Activated gamma-delta T cell (primary cell): ENCODE measurements around the gene B4GALT2.

Experiments used
- DNase-seq: peaks from one replicate; lab custom pipeline; 2025; lab: John Stamatoyannopoulos, UW

The B4GALT2 gene

GRCh38 chr1:44002606-44003157, 23.7 kb downstream of the B4GALT2 start:
- no peak for DNase-seq

DNA sequence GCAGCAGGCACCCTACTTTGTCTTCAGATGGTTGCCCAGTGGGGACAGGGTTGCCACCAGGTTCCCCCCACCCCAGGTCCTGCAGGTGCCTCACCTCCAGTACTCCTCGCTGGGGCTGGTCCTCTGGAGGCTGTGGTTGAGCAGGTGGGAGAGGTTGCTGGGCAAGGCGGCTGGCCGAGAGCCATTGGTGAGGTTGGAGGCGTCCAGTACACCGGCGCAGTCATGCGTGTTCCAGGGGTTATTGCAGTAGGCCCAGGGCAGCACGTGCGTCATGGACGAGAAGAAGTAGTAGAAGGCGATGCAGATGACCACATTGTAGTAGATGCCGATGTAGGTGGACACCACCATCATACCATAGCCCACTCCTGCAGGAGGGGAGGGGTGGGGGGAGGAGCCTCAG, 29.2 kb downstream of the B4GALT2 start:
- no peak for DNase-seq

GRCh38 chr1:44010935-44011471, 32.0 kb downstream of the B4GALT2 start:
- DNase-seq: no peak

GRCh38 chr1:44012404-44012803, 33.4 kb downstream of the B4GALT2 start:
- no peak for DNase-seq

- DNase-seq: no peak
These were observed 34.1 kb downstream of the B4GALT2 start for GRCh38 chr1:44012941-44013609.

DNA sequence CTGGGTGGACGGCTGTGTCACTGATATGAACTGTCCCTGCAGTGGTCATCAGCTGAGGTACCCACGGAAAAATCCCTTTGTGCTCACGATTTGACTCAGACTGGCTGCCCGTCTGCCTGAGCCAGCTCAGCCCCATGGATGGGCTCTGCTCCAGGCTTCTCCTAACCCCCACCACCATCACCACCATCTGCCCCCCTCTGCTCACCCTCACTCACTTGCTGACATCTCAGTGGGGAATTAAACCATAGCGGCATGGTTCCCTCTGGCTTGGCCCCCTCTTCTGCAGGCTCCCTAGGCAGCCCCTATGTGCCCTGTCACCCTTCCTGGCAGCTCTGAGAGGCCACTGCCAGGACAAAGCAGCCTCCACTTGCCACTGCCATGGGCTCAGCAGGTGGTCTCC, 34.9 kb downstream of the B4GALT2 start:
- no peak for DNase-seq

DNA sequence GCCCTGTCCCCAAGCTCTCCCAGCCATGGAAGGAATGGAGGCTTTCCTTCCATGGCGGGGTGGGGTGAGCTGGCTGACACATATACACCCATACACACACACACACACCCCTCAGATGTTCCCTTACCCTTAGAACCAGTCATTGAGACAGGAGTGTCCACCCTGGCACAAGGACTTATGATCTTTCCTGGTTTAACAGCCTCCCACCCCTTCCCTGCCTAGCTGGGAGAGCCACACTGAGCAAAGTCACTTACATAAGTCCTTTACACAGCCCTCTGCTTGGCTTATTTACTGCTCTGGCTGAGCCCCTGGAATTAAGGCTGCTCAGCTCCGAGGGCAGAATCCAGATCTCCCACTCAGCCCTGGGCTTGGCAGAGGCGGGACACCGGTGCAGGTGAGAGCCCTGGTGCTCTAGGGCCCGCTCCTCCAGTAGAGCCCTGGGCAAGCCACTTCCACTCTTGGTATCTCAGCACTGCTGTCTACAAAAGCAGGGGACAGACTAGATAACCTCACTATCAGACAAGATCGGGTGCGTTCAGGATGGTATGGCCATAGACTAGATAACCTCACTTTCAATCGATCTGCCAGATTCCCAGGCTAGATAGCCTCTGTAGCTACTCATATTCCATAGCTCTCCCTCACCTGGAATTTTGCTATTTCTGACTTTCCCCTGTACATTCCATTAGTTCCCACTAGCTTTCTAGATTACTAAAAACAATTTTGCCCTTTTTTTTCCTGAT, 35.5 kb downstream of the B4GALT2 start:
- DNase-seq: no peak

GRCh38 chr1:44015206-44015605, 36.2 kb downstream of the B4GALT2 start:
- DNase-seq: no peak

- DNase-seq: no peak
These were observed 37.3 kb downstream of the B4GALT2 start for GRCh38 chr1:44016041-44016889.

GRCh38 chr1:44016890-44017400, 37.9 kb downstream of the B4GALT2 start:
- no peak for DNase-seq

- DNase-seq: no peak
These were observed 40.5 kb downstream of the B4GALT2 start for GRCh38 chr1:44019466-44019948.

GRCh38 chr1:44020464-44020863, 41.5 kb downstream of the B4GALT2 start:
- no peak for DNase-seq

DNA sequence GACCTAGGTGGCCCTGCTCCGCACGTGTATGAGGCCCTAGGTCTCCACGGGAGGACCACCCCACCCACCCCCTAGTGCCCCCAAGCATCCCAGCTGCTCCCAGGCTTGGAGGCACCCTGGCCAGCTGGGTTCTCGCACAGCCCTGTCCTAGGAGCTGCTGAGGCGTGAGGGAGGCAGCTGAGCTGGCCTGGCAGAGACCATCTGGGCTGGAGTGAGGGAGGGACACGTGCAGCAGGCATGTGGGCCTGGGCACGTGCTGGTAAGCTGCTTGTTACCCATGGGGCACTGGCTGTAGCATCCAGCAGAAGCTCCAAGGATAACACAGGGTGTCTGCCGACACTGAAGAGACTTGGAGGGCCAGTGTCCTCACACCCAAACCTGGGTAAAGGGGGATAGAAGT, 42.1 kb downstream of the B4GALT2 start:
- DNase-seq: no peak

GRCh38 chr1:44021581-44022321, 42.7 kb downstream of the B4GALT2 start:
- DNase-seq: no peak

GRCh38 chr1:44024031-44024902, 45.3 kb downstream of the B4GALT2 start:
- DNase-seq: no peak

- DNase-seq: no peak
These were observed 46.0 kb downstream of the B4GALT2 start for GRCh38 chr1:44024903-44025525.

GRCh38 chr1:44025816-44026215, 46.8 kb downstream of the B4GALT2 start:
- no peak for DNase-seq

GRCh38 chr1:44027320-44027719, 48.3 kb downstream of the B4GALT2 start:
- DNase-seq: no peak

GRCh38 chr1:44029260-44029910, 50.4 kb downstream of the B4GALT2 start:
- DNase-seq: no peak
